Effector CD8-positive, alpha-beta T cell (primary cell): ENCODE measurements around the gene CCSER2.
"Not testable (repeated sequence)": the region's sequence is repeated elsewhere in the genome, so short reads cannot be mapped to it uniquely, and the experiment has no call there.

ENCODE experiments used
- DNase-seq: peaks from one replicate; lab custom pipeline; 2025; lab: John Stamatoyannopoulos, UW

Gene CCSER2

DNA sequence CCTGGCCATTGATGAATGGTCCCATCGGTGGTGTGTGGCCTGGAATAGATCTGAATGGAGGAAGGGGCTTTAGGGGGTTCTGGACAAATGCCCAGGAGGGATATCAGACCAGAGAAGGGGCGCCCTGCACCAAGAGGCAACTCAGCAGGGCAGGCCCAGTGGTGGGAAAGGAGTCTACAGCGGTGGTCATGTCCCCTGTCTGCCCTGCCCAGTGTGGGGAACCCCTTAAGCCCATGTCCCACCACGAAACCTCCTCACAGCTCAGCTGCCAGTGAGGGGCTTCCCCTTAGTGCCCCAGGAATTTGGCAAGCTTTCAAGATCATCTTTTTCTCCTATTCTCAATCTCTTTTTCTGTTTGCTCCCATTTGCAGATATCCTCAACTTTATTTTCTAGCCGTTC, 14.1 kb upstream of the CCSER2 start:
- DNase-seq, result no peak

DNA sequence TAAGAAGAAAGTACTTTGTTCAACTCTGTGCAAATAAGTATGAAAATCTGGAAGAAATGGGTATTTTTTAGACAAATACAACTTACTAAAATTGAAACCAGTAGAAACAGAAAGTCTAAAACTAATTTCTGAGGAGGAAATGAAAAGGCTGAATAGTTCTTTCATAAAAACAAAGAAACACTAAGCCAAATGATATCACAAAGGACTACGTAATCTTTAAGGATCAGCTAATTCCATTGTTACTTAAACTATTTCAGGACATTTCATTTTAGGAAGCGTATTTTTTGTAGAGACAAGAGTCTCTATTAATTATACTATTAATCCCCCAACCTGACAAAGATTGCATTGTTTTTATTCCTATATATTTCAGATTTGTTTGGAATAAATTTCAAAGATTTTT, 11.2 kb upstream of the CCSER2 start:
- no peak for DNase-seq

DNA sequence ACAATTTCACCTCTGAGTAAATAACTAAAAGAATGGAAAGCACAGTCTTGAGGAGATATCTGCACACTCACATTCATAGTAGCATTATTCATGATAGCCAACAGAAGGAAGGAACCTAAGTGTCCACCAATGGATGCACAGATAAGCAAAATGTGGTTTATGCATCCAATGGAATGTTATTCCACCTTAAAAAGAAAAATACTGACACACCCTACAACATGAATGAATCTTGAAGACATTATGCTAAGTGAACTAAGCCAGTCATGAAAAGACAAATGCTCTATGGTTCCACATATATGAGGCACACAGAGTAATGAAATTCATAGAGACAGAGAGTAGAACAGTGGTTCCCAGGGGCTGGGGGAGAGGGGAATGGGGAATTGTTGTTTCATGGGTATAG, 6.5 kb upstream of the CCSER2 start:
- DNase-seq, result no peak

DNA sequence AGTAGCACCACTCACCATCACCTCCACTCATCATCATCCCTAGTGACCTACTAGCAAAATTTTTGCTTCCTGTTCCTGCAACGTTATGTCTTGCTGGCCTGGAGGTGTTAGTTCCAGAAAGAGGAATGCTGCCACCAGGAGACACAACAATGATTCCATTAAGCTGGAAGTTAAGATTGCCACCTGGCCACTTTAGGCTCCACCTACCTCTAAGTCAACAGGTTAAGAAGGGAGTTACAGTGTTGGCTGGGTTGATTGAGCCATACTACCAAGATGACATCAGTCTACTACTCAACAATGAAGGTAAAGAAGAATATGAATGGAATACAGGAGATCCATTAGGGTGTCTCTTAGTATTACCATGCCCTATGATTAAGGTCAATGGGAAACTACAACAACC, 4.8 kb upstream of the CCSER2 start:
- not testable (repeated sequence) for DNase-seq

DNA sequence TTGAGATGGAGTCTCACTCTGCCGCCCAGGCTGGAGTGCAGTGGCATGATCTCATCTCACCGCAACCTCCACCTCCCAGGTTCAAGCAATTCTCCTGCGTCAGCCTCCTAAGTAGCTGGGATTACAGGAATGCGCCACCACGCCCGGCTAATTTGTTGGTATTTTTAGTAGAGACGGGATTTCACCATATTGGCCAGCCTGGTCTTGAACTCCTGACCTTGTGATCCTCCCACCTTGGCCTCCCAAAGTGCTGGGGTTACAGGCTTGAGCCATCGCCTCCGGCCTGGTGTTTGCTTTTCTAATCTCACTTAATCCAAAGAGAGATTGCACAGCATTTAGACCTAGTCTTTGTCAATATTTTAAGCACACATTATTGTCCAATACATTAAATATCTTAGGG, 1.4 kb upstream of the CCSER2 start:
- not testable (repeated sequence) for DNase-seq

DNA sequence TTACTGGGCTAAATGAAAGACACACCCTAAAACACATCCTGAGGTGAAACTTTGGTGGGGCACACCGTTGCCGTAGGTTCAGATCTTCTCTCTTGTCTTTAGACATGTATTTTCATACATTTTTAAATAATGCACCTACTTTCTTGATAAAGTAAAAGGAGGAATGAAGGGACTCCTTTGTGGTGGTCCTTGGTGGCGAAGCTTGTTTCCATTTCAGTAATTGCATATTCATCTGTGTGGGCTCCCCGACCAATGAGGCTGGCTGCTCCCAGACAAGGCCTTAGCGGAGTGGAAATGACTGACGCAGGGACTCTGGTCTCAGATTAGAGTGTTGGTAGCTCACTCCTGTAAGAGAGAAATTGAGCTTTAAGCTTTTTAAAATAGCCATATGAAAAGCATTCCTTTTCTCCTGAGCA, 815 bp downstream of the CCSER2 start:
- peak; percentile 47 for DNase-seq

DNA sequence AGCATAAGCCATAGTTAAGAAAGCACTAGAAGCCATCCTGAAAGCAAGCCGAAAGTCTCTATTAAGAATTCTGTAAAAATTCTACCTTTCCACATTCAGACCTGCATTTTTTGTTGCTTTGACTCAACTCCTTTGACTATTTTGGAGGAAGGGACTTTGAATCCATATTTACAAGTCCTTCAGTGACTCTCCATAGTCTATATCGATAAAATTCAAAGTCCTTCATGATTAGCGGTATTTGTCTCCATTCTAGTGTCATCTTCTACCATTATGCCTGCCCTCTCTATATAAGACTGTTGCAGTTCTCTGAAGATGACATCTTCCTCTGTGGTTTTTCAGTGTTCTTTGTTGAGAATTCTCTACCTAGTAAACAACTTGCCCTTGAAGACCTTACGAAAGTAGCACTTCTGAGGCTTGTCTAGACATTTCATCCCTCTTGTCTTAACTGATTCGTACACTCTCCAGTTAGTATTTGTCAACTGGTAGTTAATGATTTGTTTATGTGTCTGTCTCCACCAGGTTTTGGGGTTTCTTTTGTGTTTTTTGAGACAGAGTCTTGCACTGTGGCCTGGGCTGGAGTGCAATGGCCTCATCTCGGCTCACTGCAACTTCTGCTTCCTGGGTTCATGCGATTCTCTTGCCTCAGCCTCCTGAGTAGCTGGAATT, 1.7 kb downstream of the CCSER2 start:
- DNase-seq, result no peak

DNA sequence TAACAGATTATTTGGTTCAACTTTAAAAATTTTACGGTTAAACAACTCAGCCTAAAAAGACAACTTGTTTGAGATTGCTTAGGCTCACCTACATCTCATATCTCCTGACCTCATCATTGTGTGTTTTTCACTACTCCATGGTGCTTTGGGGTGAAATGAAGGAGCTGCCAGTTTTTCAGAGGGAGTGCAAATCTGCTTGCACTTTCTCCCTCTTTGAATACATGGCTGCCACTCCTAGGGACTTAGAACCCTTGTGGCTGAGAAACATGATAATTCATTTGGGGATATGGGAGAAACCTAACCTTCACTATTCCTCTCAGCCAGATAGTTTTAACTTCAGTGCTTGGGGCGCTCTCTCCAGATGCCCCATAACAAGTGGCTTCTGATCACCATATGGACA, 2.7 kb downstream of the CCSER2 start:
- DNase-seq, result no peak

DNA sequence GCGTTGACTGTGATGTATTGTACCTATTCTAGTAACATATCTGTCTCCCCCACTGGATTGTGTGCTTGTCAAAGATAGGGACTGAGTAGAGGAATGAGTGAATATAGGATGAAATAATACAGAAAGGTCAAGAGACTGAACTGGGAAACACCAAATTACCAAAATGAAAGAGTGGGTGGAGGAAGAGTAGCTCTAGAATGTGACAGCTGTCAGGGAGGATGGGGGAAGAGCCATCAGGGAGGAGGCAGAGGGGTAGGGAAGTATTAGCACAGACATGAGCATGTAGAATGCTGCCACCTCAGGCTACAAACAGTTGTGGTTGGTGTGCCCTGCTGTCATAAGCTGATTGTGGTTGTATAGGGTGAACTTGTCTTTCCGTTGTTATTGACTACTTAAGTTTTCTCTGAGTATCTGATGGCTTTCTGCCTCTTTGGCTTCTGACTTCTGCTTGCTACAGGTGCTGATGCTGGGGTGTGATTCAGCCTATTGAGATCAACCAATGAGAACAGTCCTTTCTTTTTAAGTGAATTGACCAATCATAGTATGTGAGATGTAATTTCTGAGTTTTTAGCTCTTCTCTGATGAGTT, 5.6 kb downstream of the CCSER2 start:
- DNase-seq, result peak; percentile 25

DNA sequence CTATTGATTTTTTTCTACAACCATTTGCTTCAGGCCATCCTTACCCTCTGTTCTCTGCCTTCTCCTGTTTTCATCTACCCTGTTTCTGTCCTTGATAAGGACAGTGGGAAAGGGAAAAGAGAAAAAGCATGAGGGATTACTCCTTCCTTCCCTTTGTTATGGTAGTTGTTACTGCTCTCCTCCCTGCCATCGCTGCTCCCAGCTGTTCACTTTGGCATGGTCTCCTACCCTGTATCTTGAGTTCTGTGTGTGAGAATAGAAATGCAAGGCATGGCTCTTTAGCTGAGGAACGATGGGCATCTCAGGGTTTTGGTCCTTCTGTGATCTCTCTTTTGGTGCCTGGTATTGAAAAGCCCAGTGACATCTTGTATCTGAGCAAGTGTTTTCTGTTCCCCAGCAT, 6.4 kb downstream of the CCSER2 start:
- no peak for DNase-seq

DNA sequence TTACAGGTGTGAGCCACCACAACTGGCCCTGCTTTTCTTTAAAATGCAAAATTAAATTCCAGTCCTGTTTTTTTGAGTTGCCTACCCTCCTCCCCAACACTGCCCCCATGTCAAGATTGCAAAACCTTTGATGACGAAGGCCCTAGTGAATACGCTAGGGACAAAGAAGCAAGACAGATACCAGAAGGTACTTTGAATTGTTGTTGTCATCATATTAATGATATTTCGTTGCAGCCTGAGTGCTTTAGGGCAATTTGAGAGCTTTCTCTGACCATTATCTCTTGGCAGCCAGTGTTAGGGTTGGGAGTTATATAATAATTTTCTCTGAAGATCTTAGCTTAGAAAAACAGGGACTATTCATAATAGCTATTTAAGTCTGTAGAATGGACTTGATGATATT, 7.1 kb downstream of the CCSER2 start:
- DNase-seq, result no peak

DNA sequence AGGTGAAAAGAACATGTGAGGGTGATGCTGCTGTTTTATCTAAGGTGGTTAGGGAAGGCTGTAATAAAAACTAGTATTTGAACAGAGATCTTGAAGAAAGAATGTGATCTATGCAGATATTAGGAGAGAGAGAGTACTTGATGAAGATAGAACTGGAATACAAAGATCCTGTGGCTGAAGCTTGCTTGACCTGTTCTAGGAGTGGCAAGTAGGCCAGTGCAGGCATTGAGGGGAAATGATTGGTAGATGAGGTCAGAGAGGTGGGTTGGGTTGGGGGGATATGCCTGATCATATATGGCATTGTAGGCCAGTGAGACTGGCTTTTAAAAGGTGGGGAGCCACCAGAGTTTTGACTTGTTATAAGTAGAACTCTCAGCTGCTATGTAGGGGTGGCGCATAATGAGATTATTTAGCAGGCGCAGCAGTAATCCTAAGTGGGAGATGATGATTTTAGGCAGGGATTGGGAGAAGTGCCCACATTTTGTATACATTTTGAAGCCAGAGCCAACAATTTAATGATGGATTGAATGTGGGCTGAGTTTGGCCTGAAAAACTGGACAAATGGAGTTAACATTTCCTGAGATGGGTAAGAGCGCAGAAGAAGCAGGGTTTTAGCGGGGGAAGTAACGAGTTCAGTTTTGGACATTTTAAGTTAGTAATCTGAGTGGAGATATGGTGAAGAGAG, 8.2 kb downstream of the CCSER2 start:
- no peak for DNase-seq

DNA sequence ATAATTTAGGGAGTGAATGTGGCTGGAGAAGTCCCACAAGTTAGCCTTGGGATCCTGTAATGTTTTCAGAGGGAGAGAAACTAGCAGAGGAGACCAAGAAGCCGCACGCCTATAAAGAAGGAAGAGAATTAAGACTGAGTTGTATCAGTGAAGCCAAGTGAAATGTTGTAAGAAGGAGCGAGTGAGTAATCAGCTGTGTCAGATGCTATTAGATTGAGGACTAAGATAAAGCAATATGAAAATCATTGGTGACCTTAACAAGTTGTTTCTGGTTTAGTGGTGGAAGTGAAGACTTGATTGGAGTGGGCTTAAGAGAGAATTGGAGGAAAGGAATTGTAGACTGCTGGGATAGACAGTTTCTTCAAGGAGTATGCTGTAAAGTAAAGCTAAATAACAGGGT, 8.8 kb downstream of the CCSER2 start:
- no peak for DNase-seq

DNA sequence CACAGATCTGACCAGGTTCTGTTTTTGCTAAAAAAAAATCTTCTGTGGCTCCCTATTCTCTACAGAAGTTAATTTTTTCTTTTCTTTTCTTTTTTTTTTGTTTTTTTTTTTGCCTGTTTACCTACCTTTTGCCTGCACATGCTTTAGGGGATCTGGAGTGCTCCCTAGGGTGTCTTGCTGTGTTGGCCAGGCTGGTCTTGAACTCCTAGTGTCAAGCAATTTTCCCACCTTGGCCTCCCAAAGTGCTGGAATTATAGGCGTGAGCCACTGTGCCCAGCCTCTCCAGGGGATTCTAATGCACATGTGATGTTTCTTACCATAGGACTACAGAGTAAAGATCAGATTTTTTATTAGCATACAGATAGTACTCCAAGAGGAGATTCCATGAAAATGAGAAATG, 10.6 kb downstream of the CCSER2 start:
- no peak for DNase-seq

DNA sequence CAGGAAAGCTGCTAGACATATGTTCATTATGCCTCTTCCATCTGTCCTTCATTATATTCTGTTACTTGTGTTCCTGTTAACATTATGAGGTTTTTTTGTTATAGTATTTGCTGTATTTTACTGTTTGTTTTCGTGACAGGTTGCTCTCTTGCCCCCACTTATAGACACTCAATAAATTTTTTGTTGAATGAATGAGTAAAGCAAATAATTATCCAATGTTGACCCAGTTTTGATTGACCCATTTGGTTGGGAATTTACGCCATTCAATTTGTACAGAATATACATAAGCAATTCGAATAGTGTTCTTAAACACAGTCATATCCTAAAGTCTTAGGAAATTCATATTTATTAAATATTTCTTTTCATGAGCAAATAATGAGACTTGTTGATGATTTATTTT, 11.8 kb downstream of the CCSER2 start:
- DNase-seq, result no peak

DNA sequence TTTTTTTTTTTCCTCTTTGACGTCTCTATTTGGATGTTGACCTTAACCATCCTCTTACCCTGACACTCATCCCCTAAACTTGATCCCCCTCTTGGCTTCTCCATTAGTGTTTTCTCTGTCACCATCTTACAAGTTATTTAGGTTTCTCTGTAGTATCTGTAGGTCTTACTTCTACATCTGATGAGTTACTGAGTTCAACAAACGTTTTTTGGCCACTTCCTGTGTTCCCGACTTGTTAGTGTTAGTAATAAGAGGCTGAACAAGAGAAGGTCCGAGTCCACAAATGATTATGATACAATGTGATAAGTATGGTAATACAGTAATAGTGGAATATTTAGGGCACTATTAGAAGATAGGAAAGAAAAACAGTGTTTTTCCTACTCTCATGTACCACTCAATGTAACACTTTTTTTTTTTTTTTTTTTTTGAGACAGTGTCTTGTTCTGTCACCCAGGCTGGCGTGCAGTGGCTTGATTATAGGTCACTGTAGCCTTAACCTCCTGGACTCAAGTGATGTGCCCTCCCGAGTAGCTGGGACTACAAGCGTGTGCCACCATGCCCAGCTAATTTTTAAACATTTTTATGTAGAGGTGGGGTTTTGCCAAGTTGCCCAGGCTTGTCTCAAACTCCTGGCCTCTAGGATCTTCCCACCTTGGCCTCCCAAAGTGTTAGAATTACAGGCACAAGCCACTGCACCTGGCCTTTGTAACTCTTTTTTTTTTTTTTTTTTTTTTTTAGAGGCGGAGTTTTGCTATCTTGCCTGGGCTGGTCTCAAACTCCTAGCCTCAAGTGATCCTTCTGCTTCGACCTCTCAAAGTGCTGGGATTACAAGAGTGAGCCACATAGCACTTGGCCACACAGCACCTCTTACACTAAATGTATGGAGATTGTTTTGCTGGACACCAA, 12.5 kb downstream of the CCSER2 start:
- no peak for DNase-seq

DNA sequence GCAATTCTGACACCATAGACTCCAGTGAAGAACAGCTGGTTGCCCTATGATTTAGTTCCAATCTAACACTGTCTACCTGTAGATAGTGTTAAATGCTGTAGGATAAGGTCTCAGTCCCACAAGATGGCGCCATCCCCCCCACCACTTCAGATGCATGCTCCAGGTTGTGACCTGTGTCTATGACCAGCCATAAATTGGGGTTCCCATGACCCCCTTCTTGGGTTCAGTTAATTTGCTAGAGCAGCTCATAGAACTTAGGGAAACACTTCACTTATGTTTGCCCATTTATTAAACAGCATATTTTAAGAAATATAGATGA, 13.1 kb downstream of the CCSER2 start:
- DNase-seq, result no peak

DNA sequence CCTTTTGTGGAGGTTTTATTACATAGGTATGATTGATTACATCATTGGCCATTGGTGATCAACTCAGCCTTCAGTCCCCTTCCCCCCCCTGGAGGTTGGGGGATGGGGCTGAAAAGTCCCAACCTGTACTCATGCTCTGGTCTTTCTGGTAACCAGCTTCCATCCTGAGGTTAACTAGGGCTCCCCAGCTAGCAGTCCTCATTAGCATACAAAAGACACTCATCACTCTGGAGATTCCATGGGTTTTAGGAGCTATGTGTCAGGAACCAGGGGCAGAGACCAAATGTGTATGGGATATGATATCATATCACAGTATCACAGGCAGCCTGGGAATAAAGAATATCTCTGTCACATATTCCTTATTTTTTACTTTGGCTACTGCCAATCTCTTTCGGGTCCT, 13.6 kb downstream of the CCSER2 start:
- DNase-seq, result no peak

DNA sequence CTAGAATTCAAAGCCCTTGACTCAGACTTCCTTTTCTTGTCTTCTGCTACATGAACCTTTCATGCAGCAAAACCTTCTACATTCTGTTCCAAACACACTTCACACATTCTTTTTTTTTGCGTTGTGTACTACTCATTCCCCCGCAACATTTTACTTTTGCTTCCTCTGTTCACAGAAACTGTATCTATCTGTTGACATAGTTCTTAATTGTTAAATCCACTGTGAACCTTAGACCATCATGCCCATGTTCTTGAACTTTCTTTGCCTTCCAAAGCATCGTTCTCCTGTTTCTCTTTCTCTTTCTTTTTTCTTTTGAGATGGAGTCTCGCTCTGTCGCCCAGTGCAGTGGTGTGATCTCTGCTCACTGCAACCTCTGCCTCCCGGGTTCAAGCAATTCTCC, 14.2 kb downstream of the CCSER2 start:
- DNase-seq, result no peak

DNA sequence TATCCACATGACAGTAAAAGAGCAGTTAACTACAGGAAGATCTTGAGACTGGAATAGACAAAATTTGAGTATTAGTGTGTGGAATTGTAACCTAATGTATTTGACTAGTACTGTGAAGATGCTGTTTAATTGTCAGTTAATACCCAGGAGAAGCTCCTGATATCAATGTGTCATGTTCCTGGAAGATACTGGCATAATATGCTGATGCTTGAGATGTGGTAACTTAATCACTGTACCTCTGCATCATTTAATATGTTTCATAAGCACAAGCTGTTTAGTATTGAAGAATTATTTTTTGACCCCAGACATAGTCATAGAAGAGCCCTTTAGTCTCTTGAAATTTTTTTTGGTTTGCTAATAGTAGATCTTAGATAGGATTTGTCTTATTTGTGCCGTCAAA, 15.4 kb downstream of the CCSER2 start:
- no peak for DNase-seq

DNA sequence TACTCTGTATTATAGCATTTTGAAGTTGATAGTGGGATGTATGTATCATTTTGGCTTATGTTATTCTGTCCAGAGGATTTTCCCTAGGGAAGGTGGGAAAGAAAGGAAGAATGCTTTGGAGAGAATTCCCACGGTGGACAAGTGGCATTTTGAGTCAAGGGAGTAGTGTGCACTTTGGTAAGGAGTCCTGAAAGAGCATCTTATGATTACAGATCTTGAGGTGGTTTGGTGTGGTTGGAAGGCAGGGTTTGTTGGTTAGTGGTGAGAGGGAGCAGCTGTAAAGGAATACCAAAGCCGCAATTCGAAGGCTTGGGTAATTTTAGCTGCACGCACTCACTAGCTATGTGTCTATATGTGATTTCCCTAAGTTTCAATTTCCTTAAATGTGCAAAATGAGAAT, 16.1 kb downstream of the CCSER2 start:
- no peak for DNase-seq

DNA sequence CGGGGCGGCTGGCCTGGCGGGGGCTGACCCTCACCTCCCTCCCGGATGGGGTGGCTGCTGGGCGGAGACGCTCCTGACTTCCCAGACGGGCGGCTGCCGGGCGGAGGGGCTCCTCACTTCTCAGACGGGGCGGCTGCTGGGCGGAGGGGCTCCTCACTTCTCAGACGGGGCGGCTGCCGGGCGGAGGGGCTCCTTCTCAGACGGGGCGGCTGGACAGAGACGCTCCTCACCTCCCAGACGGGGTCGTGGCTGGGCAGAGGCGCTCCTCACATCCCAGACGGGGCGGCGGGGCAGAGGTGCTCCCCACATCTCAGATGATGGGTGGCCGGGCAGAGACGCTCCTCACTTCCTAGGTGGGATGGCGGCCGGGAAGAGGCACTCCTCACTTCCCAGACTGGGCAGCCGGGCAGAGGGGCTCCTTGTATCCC, 19.2 kb downstream of the CCSER2 start:
- not testable (repeated sequence) for DNase-seq

DNA sequence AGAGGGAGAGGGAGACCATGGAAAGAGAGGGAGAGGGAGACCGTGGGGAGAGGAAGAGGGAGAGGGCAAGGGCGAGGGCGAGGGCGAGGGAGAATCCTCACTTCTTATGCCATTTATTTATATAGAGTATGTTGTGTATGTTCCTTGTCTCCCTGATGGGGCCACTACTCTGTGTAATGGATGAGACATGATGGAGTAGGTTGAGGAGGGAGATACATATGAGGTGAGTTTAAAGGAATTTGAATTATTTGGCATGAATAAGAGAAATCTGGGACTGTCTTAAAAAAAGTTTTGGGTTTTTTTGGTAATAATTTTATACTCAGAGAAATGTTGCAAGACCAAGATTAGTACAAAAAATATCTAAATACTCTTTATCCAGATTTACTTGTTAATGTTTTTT, 20.1 kb downstream of the CCSER2 start:
- DNase-seq, result no peak
